ES-I3 (cell line): ENCODE measurements around the gene STAP1.
A peak's percentile ranks its signal among the peaks of the same experiment; 100 is the strongest.
"Not testable (repeated sequence)": the region's sequence is repeated elsewhere in the genome, so short reads cannot be mapped to it uniquely, and the experiment has no call there.

Experiments
- H3K36me3 ChIP-seq: 2 replicates; pipeline ENCODE4 v1.6.1; 2013; ENCODE audit warnings: mild to moderate bottlenecking, low read length, control low read depth, moderate library complexity; ENCODE audit not compliant: insufficient read depth
- H3K4me1 ChIP-seq: 2 replicates; pipeline ENCODE4 v1.6.1; 2013; ENCODE audit warnings: mild to moderate bottlenecking, control low read depth, low read length; ENCODE audit not compliant: insufficient read depth
- H3K9ac ChIP-seq: 2 replicates; pipeline ENCODE4 v1.6.1; 2013; ENCODE audit warnings: low read depth, mild to moderate bottlenecking, low read length, moderate library complexity
- H3K9me3 ChIP-seq: 2 replicates; pipeline ENCODE4 v1.6.1; 2013; ENCODE audit warnings: mild to moderate bottlenecking, low read length, moderate library complexity; ENCODE audit not compliant: control insufficient read depth, insufficient read depth

Gene STAP1

DNA sequence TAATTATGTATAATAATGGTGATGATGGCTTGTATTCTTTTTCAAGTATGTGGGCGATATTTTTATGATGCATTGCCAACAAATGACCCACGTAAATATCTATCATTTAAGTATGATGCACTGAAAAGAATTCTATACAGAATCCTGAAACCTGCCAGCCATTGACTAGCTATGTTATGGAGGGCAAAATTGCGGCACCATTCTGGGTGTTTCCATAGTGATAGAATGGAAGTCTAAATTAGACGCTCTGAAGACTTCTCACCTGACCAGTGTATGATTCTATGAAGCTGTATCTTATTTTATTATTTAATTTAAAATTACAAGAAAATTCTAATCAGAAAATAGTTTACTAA, 12.5 kb upstream of the STAP1 start:
- peak overlapping the region; percentile 73 for H3K9ac ChIP-seq
- H3K9me3 ChIP-seq: no peaks in the 10 kb centered on the region
- no peaks in the 10 kb centered on the region for H3K36me3 ChIP-seq
- peaks cover 4% of the 10 kb centered on the region; the same call in 1 of the 2 replicates for H3K4me1 ChIP-seq

DNA sequence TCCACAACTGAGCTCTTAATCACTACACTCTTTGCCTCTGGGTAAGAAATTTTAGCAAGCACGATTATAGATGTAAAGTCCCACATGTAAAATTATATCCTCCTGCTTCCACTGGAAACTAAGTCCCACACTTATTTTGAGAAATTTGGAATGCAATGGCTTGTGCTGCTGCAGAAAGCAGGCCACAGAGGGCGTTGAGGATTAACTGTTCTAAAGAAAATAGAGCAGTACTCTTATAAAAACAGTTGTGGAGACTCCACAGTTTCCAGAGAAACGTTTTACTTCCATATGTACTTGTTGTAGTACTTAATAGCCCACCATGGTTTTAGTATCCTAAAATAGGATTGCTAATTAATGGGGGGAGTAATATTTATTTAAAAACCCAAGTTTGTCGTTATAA, 11.6 kb upstream of the STAP1 start:
- no peaks in the 10 kb centered on the region for H3K36me3 ChIP-seq
- H3K4me1 ChIP-seq: peaks cover 4% of the 10 kb centered on the region; the same call in 1 of the 2 replicates
- no peak overlapping the region for H3K9ac ChIP-seq
- no peaks in the 10 kb centered on the region for H3K9me3 ChIP-seq

DNA sequence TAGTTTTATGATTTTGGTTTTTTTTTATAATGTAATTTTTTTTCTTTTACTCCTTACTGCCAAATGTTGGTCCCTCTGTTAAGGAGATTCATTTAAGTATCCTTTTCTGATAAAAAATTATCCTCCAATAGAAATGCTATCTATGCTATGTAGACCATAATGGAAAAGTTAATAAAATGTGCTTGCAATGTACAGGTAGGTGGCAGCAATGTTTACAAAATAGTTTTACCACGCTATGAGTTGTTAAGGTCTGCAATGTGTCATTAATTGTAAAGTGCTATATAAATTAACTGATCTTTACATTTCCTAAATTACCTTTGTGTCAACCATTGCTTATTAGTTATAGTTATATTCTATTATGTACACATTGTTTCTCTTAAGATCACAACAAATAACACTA, 9.4 kb upstream of the STAP1 start:
- Histone ChIP-seq H3K9me3 (no peaks in the 10 kb centered on the region), H3K4me1 (peaks cover 2% of the 10 kb centered on the region; the same call in 1 of the 2 replicates), H3K9ac (no peak overlapping the region), H3K36me3 (no peaks in the 10 kb centered on the region)

DNA sequence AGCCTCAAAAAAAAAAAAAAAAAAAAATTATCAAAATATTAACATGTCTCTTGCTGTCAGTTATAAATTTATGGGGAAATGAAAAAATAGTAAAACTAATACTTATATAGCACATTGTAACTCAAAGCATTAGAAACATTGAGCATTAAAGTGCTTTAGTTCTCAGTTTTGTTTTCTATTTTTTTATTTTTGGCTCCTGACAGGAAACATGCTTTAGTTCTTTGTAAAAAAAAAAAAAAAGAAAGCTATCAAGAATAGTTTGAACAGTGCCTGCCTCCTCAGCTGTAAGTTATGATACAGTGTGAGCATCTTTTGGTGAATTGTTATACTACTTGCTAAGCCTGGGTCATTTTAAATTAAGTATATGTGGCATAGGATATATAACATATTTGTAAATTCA, 8.1 kb upstream of the STAP1 start:
- H3K4me1 ChIP-seq: no peaks in the 10 kb centered on the region
- no peak overlapping the region for H3K9ac ChIP-seq
- H3K9me3 ChIP-seq: no peaks in the 10 kb centered on the region
- H3K36me3 ChIP-seq: no peaks in the 10 kb centered on the region

DNA sequence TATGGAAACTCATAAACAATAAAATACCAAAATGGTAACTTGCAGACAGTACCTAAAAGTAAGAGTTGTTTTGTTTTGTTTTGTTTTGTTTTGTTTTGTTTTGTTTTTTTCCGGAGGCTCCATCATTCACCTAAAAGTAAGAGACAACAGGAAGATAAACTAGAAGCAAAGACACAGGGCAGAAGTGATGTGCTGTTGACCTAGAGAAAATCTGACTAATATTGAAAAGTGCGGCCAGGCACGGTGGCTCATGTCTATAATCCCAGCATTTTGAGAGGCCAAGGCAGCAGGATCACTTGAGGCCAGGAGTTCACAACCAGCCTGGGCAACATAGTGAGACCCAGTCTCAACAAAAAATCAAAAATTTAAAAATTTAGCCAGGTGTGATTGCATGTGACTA, 7.7 kb upstream of the STAP1 start:
- H3K4me1 ChIP-seq: no peaks in the 10 kb centered on the region
- H3K9ac ChIP-seq: no peak overlapping the region
- no peaks in the 10 kb centered on the region for H3K36me3 ChIP-seq
- no peaks in the 10 kb centered on the region for H3K9me3 ChIP-seq

DNA sequence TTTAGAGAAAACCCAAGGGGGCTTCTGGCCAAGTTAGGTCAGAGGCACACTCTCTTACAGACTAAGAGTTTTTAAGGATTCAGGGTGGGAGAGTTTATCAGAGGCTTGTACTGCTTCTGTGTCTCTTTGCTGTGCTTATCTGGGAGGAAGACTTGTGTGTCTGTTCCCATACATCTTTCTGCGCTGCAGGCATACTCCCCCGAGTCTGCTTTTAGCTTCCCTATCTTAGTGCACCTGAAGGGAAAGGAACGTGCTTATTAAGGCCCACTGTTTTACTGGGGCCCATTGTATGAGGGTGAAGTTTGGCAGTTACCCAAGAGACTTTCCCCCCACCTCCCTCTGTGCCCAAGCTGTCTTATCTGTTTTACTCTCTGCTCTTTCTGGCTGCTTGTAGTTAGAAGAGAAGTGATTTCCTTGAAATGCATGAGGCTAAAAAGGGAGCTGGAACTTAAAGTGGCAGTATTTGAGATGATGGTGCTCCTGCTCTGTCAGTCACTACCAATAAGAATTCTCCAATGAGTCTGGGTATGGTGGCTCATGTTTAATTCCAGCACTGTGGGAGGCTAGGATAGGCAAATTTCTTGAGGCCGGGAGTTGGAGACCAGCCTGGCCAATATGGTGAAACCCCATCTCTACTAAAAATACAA, 6.3 kb upstream of the STAP1 start:
- not testable (repeated sequence) for H3K9me3 ChIP-seq, H3K9ac ChIP-seq, H3K36me3 ChIP-seq, H3K4me1 ChIP-seq

DNA sequence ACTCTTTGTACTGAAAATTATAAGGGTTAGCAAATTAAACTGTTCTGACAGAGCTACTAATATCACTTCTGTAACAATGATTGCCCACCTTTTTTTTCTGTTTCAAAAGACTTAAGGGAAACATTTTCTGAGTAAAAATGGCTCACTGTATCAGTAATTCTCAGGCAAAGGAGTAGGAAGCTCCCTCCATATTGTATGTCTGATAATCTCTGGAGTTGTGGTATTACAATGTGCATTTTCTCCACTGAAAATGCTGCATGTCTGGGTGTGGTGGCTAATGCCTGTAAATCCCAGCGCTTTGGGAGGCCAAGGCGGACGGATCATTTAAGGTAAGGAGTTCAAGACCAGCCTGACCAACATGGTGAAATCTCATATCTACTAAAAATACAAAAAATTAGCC, 4.4 kb upstream of the STAP1 start:
- Histone ChIP-seq H3K36me3 (no peaks in the 10 kb centered on the region), H3K9ac (no peak overlapping the region), H3K4me1 (no peaks in the 10 kb centered on the region), H3K9me3 (no peaks in the 10 kb centered on the region)

DNA sequence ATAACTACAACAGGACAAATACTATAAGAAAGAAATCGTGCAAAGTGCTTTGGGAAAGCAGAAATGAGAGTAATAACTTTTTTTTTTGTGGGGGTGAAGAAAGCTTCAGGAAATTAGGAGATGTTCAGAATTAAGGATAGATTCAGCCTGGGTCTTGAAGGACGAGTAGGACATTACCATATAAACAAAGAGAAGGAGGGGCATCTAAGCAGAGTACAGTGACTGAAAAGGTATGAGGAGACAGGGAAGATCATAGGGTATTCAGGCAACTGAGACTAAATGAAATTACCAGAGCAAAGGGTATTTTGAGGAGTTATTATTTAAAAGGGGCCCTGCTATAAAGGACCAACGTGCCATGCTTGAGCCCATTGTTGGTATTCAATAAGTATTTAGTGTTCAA, 3.1 kb upstream of the STAP1 start:
- Histone ChIP-seq H3K9ac (no peak overlapping the region), H3K4me1 (no peaks in the 10 kb centered on the region), H3K9me3 (no peaks in the 10 kb centered on the region), H3K36me3 (no peaks in the 10 kb centered on the region)

DNA sequence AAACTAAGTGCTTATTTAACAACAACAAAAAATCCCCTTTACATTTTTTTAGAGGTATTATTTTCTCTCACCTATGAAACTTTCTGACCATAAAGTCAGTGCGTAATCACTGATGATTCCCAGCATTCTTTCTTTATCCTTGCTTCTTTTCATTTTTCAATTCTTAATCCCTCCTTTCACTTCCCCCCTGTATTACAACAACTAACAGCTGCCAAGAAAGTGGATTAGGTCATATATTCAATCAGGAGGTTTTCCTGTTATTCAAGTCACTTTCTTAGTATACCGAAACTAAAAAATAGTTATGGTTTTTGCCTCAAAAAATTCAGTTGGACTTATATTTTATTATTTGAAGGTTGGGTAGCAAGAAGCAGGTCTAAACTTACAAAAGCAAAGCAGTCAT, 2.1 kb upstream of the STAP1 start:
- Histone ChIP-seq H3K4me1 (no peaks in the 10 kb centered on the region), H3K9me3 (no peaks in the 10 kb centered on the region), H3K9ac (no peak overlapping the region), H3K36me3 (no peaks in the 10 kb centered on the region)

DNA sequence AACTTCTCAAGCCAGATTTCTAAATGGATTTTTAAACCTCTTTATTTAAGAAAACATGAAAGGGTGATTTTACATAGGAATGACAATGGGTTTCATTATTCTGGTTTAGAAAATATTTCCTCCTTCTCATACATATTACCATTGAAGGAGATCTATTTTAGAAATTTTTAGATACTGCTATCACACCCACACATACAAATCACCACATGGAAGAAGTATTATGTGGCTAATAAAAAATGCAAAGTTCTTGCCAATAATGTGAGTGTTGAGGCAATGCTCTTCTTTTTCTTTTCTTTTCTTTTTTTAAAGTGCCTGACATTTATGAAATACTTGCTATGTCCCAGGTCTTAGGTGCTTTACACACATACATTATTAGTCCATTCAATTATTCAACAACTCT, 6.8 kb downstream of the STAP1 start:
- H3K9ac ChIP-seq: no peak overlapping the region
- H3K36me3 ChIP-seq: no peaks in the 10 kb centered on the region
- no peaks in the 10 kb centered on the region for H3K4me1 ChIP-seq
- no peaks in the 10 kb centered on the region for H3K9me3 ChIP-seq

DNA sequence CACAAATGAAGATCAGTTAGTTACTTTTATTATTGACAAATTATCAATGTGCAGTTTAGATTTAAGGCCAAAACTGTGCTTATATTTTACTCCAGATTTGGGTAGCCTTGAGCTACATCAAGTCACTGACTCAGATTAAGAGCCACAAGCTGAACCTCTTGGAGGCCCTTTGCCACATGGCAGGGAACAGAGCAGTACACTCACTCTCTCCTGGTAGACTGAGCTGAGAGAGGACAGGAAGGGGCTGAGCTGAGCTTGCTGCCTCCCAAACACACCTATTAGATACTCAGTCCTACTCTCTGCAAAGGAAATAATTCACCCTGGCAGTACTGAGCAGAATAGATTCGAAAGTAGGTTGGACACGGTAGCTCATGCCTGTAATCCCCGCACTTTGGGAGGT, 7.8 kb downstream of the STAP1 start:
- H3K4me1 ChIP-seq: no peaks in the 10 kb centered on the region
- H3K36me3 ChIP-seq: no peaks in the 10 kb centered on the region
- H3K9ac ChIP-seq: no peak overlapping the region

DNA sequence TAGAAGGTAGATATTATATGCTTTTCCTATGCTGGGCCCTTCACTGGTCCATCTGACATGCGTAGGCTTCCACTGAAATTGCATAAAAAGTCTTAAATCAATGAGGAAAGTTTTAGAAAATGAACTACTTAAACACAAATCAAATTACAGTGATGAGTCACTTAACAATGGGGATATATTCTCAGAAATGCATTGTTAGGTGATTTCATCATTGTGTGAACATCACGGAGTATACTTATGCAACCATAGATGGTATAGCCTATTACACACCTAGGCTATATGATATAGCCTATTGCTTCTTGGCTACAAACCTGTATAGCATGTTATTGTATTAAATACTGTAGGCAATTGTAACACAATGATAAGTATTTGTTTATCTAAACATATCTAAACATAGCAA, 10.3 kb downstream of the STAP1 start:
- Histone ChIP-seq H3K36me3 (no peaks in the 10 kb centered on the region), H3K9ac (no peak overlapping the region), H3K9me3 (no peaks in the 10 kb centered on the region), H3K4me1 (no peaks in the 10 kb centered on the region)

More for the DNA sequence above, 7.8 kb downstream of the STAP1 start:
- H3K9me3 ChIP-seq: no peaks in the 10 kb centered on the region

DNA sequence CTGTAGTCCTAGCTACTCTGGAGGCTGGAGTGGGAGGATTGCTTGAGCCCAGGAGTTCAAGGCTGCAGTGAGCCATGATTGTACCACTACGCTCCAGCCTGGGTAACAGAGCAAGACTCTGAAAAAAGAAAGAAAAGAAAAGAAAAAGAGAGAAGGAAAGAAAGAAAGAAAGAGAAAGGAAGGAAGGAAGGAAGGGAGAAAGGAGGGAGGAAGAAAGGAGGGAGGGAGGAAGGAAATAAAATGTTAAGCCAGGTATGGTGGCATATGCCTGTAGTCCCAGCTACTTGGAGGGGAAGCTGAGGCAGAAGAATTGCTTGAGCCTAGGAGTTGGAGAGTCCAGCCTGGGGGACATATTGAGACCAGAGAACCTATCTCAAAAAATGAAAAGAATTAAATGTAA, 12.0 kb downstream of the STAP1 start:
- Histone ChIP-seq H3K9ac (no peak overlapping the region), H3K4me1 (0 out of 2 replicates have a peak, but pooled peaks cover 4% of the 10 kb centered on the region), H3K9me3 (no peaks in the 10 kb centered on the region), H3K36me3 (no peaks in the 10 kb centered on the region)

DNA sequence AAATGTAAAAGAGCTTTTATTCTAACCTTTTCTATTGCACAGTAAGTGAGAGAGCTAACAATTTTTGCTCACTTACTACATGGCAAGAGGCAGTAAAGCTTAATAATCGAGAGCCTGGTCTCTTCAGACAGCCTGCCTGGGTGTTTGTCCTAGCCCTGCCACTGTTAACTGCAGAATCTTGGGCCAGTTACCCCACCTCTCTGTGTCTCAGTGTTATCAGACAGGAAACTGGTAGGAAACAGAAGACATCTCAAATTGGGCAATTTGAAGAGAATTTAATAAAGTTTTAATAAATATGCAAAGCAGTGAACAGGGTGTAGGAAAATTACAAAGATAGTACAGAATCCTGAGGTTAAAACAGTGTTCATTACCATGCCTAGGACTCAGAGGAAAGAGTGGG, 13.4 kb downstream of the STAP1 start:
- Histone ChIP-seq H3K9ac (no peak overlapping the region), H3K36me3 (no peaks in the 10 kb centered on the region), H3K9me3 (no peaks in the 10 kb centered on the region), H3K4me1 (0 out of 2 replicates have a peak, but pooled peaks cover 6% of the 10 kb centered on the region)

DNA sequence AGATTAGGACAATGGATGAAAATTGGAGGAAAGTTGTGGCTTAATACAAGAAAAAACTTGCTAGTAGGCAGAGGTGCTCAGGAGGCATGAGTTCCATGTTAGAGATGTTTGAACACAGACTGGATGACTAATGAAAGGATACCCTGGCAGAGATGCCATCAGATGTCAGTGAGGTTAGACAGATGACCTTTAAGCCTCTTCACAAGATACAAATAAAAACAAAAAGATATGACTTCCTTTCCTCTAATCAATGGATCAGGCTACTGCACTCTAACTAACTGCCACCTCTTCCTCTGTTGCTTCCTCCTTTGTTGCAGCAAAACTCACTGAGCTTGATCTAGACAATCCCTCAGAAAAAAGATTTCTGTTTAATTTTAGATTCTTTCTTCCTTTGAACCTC, 14.7 kb downstream of the STAP1 start:
- no peak overlapping the region for H3K9ac ChIP-seq
- no peaks in the 10 kb centered on the region for H3K36me3 ChIP-seq
- H3K4me1 ChIP-seq: 0 out of 2 replicates have a peak, but pooled peaks cover 6% of the 10 kb centered on the region
- no peaks in the 10 kb centered on the region for H3K9me3 ChIP-seq
